HFF-Myc (cell line): ENCODE results near the gene COX14.
"Not testable (repeated sequence)": the region's sequence is repeated elsewhere in the genome, so short reads cannot be mapped to it uniquely, and the experiment has no call there.

ENCODE experiments used
- DNase-seq: peaks from one replicate; pipeline ENCODE4 v3.0.0-alpha.2; 2011; ENCODE audit warnings: low read depth; ENCODE audit errors: extremely low read depth
- H3K4me3 ChIP-seq: replicated peaks from 2 replicates; pipeline ENCODE4 v1.5.1; 2011; ENCODE audit warnings: low read depth, mild to moderate bottlenecking, control low read depth, low read length
- TF ChIP-seq, protein P1 (sequence below): IDR thresholded peaks from 2 replicates; pipeline ENCODE4 v1.5.1; 2012; ENCODE audit warnings: mild to moderate bottlenecking, low read depth, low read length, control low read depth; ENCODE audit errors: missing control alignments

COX14 gene

DNA sequence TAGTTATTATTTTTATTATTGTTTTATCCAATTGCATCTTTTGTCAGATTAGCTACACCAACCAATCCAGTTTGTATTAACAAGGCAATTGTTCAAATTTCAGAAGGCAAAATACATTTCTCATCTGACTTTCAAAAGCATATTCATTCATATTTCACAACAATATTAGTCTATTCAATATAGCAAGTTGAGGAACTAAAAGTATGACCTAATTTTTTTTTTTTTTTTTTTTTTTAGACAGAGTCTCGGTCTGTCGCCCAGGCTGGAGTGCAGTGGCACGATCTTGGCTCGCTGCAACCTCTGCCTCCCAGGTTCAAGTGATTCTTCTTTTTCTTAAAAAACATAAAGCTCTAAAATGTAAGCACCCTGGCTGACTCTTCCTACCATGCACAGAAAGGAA, 17.3 kb downstream of the COX14 start:
- H3K4me3 ChIP-seq: no peak overlapping the region
- TF ChIP-seq, protein P1, sequence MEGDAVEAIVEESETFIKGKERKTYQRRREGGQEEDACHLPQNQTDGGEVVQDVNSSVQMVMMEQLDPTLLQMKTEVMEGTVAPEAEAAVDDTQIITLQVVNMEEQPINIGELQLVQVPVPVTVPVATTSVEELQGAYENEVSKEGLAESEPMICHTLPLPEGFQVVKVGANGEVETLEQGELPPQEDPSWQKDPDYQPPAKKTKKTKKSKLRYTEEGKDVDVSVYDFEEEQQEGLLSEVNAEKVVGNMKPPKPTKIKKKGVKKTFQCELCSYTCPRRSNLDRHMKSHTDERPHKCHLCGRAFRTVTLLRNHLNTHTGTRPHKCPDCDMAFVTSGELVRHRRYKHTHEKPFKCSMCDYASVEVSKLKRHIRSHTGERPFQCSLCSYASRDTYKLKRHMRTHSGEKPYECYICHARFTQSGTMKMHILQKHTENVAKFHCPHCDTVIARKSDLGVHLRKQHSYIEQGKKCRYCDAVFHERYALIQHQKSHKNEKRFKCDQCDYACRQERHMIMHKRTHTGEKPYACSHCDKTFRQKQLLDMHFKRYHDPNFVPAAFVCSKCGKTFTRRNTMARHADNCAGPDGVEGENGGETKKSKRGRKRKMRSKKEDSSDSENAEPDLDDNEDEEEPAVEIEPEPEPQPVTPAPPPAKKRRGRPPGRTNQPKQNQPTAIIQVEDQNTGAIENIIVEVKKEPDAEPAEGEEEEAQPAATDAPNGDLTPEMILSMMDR: no peak
- DNase-seq: no peak

DNA sequence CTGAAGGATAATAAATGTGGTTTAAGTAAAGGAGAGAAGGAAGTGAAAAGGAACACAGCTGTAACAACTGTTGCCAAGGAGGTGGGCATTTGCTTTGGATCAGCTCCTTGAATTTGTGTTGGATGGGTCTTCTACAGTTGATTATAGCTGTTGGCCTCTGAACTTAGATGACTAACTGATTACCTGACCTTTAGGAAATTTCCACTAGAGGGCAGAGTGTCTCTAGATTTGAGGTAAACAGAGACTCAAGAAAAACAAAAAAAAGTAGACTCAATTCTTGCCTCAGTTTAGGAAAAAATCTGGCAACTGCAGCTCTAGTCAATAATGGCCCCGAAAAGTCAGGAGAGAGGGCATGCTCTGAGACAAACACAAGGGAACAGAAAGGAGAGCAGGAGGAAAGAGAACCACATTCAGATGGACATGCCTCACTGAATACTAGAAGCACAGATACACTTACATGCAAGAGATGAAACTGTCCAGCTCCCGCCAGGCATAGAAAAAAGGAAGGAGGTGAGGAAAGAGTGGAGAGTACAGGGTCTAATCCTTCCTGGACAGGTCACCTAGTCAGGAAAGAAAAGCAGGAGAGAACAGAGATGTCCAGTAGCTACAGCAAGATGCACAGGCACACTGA, 20.6 kb downstream of the COX14 start:
- no peak overlapping the region for H3K4me3 ChIP-seq
- TF ChIP-seq, protein P1: peak; percentile 23
- DNase-seq: no peak

DNA sequence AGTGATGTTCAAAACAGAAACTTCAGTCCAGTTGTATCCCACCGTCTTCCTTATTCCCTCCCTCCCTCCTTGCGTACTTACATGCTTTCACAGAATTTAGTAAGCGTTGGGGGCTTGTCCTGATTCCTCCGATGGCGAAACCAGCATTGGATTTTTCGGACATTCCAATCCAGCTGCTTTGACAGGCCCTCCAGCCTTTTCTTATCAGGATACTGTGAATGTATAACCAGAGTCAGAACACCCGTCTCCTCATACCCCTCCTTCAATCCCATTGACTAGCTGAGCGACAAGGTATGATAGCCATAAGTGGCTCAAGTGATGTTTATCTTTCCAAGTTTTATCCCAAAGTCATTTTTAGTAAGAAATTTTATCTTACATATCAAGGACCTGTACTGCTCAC, 31.0 kb downstream of the COX14 start:
- H3K4me3 ChIP-seq: no peak overlapping the region
- DNase-seq: no peak
- TF ChIP-seq, protein P1: no peak

DNA sequence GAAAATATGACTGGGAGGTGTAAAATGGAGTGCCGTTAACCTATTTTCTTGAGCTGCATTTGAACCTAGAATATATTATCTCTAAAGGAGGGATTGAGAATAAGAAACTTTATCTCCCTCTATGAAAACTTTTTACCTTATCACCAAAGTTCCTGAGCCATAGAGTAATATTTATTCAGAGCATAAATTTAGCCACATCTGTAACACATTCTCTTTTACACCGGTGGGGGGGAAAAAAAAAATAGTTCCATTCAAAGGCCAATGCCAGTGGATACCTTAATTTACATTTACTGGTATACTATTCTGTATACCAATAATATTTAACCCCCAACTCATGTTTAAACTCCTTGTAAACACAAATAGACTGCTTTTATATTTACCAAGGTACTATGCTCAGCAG, 33.4 kb downstream of the COX14 start:
- no peak for DNase-seq
- H3K4me3 ChIP-seq: no peak overlapping the region
- TF ChIP-seq, protein P1: no peak

DNA sequence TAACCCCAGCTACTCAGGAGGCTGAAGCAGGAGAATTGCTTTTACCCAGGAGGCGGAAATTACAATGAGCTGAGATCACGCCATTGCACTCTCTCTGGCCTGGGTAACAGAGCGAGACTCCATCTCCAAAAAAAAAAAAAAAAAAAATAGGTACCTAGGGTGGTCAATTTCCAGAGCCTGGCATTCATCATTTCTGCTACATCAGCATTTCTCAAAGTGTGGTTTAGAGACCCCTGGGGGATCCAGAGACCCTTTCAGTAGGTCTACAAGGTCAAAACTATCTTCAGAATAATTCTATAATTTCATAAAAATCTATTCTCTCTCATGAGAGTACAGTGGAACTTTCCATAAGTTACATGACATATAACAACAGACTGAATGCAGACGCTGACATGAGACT, 35.2 kb downstream of the COX14 start:
- TF ChIP-seq, protein P1: no peak
- no peak for DNase-seq
- no peak overlapping the region for H3K4me3 ChIP-seq

DNA sequence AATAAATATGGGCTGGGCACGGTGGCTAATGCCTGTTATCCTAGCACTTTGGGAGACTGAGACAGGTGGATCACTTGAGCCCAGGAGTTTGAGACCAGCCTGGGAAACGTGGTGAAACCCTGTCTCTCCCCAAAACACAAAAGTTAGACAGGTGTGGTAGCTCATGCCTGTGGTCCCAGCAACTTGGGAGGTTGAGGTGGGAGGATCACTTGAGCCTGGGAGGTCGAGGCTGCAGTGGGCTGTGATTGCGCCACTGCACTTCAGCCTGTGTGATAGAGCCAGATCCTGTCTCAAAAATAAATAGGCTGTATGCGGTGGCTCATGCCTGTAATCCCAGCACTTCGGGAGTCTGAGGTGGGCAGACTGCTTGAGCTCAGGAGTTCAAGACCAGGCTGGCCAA, 36.0 kb downstream of the COX14 start:
- not testable (repeated sequence) for H3K4me3 ChIP-seq, DNase-seq

DNA sequence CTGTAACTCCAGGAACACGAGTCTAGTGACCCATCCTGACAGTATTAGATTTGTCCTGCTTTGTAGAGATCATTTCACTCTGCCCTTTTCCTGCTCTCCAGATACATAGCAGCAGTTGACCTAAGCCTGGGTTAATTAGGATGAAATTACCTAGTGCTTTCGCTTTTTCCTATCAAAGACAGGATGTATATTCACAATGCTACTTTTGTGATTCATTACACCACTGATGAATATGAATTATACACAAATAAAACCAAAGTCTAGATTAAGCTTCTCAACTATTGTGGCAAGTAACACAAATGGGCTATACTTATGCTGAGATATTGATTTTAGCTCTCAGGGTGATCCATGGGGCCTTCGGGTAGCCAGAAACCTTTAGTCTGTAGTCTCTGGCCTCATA, 37.3 kb downstream of the COX14 start:
- TF ChIP-seq, protein P1: no peak
- DNase-seq: no peak
- no peak overlapping the region for H3K4me3 ChIP-seq
